NCI-H2171 treated with DMSO at 0.1 percent for 48 hours (cell line): ENCODE measurements around the gene PRKCZ.

Source experiments
- DNase-seq: peaks from one replicate; lab custom pipeline; 2025; lab: John Stamatoyannopoulos, UW

Gene PRKCZ

DNA sequence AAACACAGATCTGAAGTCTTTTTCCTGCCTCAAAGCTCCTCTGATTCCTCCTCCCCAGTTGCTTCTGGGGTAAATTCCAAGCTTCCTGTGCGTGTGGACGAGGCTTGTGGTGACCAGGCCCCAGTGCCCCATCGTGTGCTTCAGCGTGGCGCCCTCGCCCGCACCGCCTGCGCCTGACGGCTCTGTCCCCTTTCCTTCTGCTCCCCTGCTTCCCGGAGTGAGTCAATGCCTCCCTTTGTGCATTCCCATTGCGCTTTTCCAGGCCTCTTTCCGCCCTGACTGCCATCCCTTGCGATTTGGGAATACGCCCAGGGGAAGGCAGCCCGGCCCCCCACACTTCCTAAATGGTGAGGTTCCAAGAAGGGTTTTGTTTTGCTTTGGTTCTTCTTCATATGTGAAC, 108.1 kb downstream of the PRKCZ start:
- no peak for DNase-seq

DNA sequence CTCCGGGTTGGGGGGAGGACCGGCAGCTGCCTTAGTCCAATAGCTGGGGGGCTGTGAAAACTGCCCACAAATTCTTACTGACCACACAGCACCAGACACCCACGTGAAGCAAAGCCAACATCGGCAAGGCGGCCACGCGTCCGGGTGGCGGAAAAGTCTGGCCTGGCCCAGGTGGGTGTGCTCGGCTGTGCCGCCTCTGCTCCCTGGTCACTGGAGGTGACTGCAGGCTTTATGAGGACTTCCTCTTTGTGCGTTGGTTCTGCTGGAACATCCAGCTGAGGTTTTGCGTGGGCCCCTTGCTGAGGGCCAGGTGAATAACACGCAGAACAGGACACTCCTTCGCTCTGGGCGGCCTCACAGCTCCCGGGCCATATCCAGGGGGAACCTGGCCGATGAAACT, 108.9 kb downstream of the PRKCZ start:
- no peak for DNase-seq

DNA sequence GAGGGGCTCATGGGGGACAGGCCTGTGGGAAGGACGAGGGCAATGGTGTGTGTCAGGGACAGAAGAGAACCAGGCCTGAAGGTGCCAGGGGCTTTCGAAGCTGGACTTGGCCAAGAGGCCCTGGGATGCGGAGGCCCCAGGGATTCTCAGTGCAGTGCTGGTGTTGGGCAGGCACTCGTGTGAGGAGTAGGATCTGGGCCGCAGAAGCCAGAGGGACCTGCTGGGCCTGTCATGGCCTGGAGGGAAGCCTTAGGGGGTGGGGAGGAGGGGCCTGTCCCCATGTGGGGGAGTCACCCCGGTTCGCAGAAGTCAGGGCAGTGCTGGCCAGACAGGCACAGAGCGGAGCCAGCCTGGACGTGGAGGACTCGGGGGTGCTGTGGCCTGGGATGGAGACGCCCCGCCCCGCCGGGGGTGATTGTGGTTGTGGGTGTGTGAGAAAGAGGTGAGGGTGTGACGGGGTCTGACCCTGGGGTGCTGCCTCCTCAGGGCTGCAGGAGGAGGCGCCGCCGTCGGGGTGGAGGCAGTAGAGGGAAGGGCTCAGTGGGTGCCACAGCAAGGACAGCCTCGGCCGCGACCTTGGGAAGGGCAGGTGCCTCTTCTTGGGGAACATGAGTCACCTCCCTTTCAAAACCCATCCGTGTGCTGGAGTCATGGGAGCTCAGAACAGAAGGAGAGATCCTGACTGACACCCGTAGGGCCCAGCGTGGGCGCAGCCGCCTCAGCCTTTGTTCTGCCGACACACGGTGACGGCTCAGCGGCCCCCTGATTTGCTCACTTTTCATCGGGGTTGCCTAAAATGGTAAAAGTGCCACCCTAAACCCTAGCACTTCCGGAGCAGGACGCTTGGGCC, 110.5 kb downstream of the PRKCZ start:
- DNase-seq, result no peak

DNA sequence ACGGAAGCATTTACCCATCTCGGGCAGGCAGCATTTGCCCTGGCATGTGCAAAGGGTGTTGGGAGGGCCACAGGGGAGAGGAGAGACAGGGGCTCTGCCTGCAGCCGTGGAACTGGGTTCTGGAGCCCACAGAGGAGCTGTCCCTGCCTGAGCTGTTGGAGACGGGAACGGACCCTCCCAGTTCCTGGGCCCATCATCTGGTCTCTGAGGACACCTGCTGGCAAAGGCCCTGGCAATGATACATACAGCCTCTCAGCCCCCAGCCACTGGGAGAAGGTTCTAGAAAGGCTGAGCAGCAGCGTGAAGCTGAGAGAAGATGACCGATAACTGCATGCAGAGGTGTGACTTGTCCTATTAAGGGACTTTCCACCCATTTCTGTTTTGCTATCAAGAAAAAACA, 113.0 kb downstream of the PRKCZ start:
- DNase-seq, result no peak

DNA sequence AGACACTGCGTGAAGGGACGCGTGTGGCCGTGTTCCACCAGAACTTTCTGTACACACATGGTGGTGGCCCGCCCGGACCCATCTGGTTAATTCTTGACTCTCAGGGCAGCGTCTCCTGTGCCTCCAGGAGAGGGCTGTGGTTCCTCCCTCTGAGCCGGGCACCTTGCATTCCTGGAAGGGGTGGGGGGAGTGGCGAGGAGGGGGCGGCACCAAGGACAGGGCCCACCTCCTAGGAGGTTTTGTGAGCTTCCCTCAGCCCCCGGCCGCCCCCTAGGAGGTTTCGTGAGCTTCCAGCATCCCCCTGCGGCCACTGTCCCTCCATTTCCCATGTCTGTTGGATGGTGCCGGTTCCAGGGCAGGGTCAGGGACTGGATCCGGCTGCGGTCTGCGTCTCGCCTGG, 115.4 kb downstream of the PRKCZ start:
- DNase-seq, result no peak

DNA sequence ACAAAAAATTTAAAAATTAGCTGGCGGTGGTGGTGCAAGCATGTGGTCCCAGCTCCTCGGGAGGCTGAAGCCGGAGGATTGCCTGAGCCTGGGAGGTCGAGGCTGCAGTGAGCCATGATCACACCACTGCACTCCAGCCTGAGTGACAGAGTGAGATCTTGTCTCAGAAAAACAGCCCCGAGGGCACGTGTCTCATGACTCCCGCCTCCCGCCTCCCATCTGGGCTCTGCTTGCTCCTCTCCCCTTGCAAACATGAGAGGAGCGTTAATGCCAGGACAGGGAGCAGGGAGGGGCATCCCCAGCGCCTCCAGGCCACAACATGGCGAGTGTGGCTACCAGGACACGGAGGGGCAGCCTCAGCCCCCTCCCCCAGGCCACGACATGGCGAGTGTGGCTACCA, 116.0 kb downstream of the PRKCZ start:
- DNase-seq, result no peak

DNA sequence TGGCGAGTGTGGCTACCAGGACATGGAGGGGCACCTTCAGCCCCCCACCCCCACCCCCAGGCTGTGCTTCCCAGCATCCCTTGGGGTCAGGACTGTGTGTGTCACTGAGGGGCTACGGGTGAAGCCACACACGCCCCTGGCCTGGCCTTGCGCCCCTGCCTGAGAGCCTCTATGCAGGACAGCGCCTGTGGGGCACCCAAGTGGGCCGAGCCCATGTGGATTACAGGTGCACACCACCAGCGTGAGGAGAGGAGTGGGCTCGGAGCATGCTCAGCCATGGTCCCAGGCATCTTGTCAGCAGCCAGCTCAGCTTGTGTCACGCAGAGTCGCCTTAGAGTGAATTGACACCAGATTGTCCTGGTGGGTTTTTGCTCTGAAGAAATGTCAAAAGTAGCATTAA, 116.5 kb downstream of the PRKCZ start:
- DNase-seq, result no peak

DNA sequence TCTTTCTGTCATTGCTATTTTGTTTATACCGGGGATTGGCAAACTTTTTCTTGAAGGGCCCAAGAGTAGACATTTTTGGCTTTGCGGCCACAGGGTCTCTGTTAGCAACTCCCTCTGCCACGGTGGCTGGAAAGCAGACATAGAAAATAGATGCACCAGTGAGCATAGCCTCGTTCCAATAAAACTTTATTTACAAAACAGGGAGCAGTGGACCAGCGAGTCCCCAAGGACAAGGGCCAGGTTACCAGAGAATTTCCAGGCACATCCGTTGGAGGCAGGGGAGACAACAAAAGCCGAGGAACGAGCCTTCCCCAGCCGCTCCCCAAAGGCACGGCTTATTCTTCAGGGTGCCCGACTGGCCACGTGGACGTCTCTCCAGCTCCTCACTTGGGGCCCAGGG, 117.9 kb downstream of the PRKCZ start:
- no peak for DNase-seq

DNA sequence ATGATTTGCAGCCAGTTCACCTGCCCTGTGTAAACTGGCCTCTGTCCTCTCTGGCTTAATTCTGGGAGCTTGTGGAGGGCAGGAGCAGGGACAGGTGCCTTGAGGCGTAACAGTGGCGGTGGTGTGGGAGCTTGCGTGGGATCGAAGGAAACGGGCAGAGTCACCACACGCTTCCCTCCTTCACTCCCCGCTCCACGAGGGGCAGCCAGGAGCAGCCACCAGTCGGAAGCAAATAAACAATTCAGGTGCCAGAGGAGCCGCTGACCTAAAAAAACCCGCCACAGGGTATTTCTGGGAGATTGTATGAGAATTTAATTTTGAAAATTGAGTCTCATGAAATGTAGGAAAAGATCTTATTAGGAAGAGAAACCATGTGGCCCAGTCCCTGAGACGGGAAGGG, 118.3 kb downstream of the PRKCZ start:
- no peak for DNase-seq

DNA sequence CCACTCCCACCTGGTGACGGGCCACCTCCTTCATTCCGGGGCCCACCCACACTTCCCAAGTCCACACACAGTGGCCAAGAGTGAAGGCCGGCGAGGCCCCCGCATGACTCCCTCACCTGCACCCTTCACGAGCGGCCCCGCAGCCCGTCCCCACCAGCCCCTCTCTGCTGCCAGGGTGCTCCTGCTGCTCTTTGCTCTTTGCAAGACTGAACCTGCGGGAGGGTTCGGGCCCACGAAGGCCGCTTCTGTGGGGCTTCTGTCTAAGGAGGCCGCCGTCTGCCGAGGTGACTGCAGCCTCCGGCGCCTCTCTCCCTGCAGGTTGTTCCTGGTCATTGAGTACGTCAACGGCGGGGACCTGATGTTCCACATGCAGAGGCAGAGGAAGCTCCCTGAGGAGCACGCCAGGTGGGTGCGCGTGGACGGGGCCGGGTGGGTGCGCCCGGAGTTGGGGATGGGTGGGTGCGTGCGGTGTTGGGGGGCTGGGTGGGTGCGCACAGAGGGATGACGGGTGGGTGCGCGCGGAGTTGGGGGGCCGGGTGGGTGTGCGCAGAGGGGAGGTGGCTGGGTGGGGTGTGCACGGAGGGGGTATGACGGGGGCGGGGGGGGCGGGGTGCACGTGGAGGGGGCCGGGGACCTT, 119.1 kb downstream of the PRKCZ start:
- no peak for DNase-seq

DNA sequence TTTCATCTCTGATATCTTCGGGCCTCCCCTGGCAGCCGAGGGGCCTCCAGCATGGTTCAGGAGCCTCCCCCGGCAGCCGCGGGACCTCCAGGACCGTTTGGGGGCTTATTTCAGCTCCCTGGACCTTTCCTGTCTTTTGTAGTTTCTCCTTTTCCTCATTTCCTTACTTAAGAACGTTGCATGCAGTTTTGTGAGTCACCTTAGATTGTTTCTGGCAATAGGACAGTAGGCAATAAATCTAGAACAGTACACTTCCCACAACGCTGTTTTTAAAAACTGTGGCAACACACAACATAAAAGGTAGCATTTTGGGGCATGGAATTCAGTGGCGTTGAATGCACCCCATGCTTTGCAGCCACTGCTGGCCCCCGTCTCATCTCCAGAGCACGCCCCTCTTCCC, 120.0 kb downstream of the PRKCZ start:
- DNase-seq, result no peak

DNA sequence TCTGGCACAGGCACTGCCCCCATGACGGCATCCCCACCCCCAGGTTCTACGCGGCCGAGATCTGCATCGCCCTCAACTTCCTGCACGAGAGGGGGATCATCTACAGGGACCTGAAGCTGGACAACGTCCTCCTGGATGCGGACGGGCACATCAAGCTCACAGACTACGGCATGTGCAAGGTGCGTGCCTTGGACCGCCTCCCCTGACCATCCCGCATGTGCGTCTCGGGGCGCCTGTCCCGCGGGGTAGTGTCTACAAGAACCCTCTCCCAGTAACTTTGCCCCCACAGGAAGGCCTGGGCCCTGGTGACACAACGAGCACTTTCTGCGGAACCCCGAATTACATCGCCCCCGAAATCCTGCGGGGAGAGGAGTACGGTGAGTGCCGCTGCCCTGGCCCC, 121.8 kb downstream of the PRKCZ start:
- no peak for DNase-seq

DNA sequence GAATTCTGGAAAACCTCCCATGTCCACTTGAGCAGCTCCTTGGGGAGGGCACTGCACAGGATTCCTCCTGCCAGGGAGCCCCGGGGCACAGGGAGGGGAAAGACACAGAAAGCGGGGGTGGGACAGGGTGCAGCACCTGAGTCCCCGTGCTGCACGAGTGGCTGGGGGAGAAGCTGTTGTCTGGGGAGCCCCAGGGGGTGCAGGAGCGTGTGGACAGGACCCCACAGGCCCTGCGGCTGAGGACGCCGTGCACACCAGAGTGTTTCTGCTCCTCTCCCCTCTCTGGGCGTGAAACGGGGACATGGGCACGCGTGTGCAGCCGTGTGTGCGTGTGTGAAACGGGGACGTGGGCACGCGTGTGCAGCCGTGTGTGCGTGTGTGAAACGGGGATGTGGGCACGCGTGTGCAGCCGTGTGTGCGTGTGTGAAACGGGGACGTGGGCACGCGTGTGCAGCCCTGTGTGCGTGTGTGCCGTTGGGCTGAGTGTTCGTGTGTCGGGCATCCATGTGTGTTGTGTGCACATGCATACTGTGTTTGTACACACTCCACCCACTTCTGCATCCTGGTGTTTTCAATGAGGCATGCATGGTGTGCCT, 122.4 kb downstream of the PRKCZ start:
- no peak for DNase-seq

DNA sequence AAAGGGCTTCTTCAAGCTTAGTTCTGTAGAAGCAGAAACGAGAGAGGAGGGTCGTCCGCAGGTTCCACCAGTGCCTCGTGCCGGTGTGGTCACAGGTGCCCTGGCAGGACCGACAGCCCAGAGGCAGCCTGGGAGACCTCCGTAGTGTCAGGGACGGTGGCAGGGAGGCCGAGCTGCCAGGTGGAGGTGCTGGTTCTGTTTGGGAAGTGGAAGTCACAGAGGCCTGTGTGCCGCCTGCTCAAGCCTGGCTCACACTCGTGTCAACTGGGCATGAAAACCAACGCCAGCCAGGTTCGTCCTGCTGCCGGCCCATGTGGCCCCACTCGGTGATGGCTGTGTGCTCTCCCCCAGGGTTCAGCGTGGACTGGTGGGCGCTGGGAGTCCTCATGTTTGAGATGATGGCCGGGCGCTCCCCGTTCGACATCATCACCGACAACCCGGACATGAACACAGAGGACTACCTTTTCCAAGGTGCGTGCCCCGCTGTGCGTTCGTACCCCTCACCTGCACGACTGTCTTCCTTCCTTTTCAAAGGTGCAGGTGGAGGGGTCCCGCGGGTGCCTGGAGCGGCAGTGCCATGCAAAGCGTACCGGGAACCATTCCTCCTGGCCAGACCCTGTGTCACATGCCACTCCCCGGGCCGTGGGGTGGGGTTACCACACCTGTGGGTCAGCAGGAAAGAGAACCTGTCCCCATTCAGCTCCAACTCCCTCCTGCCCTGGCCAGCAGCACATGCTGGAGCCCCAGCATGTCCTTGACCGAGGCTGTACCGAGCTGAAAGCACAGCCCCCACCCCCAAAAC, 123.5 kb downstream of the PRKCZ start:
- no peak for DNase-seq

DNA sequence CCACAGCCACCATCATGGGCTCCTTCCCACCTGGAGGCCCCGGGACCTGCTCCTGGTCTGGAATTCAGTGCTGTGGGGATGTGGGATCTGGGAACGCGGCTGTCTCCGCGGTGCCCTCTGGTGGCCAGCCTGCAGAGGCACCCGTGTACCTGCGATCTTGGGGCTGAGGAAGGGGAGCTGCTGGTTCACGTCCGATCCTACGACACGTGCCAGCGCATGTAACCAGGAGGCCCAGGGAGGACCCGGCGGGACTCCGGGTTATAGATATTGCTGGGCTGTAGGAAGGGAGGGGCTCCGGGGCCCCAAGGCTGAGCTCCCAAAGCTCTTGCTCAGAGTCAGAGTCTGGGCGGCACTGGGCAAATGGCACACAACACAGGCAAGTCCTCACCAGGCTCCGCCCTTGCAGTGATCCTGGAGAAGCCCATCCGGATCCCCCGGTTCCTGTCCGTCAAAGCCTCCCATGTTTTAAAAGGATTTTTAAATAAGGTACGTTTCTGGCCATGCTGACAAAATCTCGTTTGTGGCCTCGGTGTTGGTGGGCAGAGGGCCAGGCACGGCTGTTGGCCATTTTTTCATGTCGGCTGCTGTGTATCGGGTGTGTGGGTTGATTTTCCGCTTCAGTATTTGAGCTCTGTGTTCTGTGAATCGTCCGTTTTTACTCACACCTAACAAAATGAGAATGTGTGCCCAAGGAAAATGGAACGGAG, 124.3 kb downstream of the PRKCZ start:
- peak; percentile 74 for DNase-seq

DNA sequence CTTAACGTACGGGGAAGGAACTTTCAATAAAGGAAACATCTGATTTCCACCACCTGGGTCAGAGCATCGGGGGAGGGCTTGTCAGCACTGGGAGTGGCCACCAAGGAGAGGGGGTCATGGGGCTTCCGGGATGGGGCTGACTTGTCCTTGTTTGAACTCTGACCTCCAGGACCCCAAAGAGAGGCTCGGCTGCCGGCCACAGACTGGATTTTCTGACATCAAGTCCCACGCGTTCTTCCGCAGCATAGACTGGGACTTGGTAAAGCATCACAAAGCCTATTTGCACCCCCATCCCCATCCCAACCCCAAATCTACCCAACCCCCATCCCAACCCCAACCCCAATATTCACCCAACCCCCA, 124.8 kb downstream of the PRKCZ start:
- DNase-seq, result no peak

DNA sequence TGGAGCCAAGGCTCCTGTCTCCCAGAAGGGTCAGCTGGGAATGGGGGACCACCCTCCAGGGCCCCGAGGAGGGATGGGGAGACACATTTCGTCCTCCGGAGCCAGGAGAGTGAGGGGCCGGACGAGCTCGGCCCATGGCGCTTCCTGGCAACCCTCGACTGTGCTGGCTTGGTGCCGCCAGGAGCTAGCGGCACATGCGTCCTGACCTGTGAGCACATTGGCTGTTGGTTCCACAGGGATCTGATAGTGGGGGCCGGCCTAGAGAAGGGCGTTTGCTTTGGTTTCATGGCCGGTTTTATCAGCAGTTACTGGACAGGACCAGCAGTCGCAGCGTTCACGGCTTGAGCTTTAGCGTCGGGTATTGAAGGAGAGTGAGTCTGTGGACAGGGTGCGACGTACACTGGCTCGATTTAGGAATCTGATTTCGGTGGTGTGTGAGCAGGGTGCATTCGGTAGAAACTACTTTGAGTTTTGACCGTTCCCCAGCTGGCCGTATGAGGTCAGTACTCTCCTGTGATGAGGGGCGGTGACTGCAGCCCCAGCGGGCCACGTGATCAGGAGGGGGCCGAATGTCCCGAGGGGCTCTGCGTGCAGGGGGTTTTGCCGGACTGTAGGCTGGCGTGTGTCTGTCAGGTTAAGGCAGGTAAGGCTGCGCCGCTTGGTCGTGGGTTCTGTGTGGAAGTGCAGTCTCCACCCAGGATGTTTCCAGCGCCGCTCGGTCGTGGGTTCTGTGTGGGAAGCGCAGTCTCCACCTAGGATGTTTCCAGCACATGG, 125.7 kb downstream of the PRKCZ start:
- DNase-seq, result no peak

DNA sequence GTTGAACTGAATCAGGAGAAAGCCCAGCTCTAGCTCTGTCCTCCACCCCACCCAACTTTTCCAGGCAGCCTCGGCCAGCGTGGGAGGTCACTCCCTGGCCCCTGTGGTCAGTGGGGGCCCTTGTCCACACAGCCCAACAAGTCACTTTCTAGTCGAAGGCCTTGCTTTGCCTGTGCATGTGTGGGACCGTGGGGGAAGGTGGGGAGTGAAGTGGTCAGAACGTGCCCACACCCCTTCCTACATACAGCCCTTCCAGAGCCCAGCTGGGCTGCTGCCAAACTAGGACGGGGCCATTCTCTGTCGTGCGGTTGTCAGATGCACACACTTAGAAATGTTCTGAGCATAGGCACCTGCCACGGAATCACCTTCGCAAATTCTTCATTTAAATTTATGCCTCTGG, 126.4 kb downstream of the PRKCZ start:
- DNase-seq, result no peak

DNA sequence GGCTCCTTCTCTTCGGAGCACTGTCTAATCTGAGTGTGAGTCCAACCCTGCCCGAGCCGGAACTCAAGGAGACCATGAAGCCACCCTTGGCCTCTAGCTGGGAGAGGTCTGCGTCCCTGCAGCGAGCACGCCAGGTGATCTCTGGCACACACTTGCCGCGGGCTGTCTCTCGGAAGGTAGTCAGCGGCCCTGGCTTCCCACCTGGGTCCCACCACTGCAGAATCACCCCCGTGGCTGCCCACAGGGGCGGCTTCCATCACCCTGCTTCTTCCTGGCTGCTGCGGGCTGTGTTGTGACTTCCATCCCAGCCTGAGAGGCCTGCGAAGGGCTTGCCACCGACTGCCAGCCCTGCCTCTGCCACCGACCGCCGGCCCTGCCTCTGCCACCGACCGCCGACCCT, 127.3 kb downstream of the PRKCZ start:
- DNase-seq, result no peak

DNA sequence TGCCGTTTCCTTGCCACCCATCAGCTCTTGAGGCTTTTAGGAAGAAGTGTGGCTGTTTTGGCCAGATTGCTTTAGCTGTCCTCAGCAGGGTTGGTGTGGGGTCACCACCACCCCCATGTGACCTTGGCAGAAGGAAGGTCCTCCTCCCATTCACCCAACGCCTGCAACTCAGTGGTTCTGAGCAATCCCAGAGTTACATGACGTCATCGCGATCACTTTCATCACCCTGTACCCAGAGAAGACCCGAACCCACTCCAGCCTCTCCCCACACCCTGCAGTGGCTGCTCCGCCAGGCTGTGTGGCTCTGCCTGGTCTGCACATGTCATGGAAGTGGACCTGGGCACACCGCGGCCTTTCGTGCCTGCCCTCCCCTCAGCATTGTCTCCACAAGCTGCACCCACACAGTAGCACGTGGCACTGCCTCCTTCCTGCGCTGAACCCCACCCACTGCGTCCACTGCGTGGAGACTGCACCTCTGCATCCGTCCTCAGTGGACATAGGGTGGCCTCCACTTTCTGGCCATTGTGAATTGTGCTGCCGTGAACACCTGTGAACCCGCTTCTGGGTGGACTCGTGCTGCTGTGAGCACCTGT, 127.8 kb downstream of the PRKCZ start:
- DNase-seq, result no peak

DNA sequence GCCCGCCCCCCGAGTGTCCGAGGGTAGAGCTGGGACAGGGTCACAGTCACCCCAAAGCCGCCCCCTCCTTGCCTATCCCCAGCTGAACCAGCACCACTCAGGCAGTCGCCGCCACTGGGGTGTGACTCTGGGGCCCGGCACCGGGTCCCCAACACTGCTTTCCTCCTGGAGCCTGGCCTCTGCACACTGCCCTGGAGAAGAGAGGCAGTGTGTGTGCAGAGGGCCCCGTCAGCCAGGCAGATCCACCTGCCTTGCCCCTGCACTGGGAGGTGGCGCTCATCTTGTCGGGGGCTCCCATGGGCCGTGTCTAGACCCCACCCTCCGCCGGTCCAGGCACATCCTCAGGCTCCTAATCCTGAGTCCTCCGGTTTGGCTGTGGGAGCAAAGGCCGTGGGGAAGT, 128.7 kb downstream of the PRKCZ start:
- no peak for DNase-seq
